ENCODE results near the gene CDC5L. TPM values are rescaled to one million over a fixed set of nuclear protein-coding genes. Genes with fewer than 3 reads are reported as not detected.

Gene CDC5L
- total and polyA plus RNA-seq, 2 of the 13 experiments (the other 11 are each of a cell fraction or from before 2014, with no cell fraction given) = 11.0 to 34.2 TPM

GRCh38 chr6:44499609-44500008 is 112.1 kb downstream of the CDC5L start:
- DNase-seq (ENCODE audit: low spot score) = no peak
- CTCF ChIA-PET (ENCODE audit: low intra/inter-chr PET ratio, low total read pairs) = no interaction called here
- H3K36me3 ChIP-seq (replicated peaks in 1 of 2; ENCODE audit: control insufficient read depth in 1 of 2, insufficient read depth in 2 of 2, low read length in 2 of 2) = no peaks in the 10 kb centered on the region
- H4K20me1 ChIP-seq (ENCODE audit: insufficient read depth, low read length) = no peaks in the 10 kb centered on the region
- no peak overlapping the region for H3K4me2 ChIP-seq (ENCODE audit: low read depth, low read length)
- H3K4me3 ChIP-seq (replicated peaks in 1 of 3; ENCODE audit: insufficient read depth in 1 of 3, low read depth in 2 of 3, low read length in 3 of 3) = no peak overlapping the region
- WGBS (ENCODE audit: low lambda C conversion rate) = 11% methylated on average over 5 of the region's 5 CpGs
- no peaks in the 10 kb centered on the region for H3K4me1 ChIP-seq (ENCODE audit: insufficient read depth, low read length)
- peaks cover 4 to 30% of the 10 kb centered on the region in 2 experiments; a peak in 4 of 5 replicates for H3K27me3 ChIP-seq (ENCODE audit: control insufficient read depth in 1 of 2, insufficient read depth in 2 of 2, low read length in 2 of 2)
- intact Hi-C loops (cut with micrococcal nuclease; ENCODE audit: unreplicated experiment) = no loop called here
- in situ Hi-C loops (cut with HindIII; ENCODE audit: extremely low pct_ligation_motif_present, low pct_unique_long_range_greater_than_20kb) = no loop called here
- H3K9ac ChIP-seq (ENCODE audit: insufficient read depth, low read depth, low read length) = no peak overlapping the region
- H3K27ac ChIP-seq (ENCODE audit: extremely low read length, insufficient read depth, low read length) = no peak overlapping the region
- H3K9me3 ChIP-seq (ENCODE audit: low read length) = no peaks in the 10 kb centered on the region
- no peak for ATAC-seq
- TF ChIP-seq HCFC1 (IDR thresholded peaks at IDR 0.05; ENCODE audit: low read depth, low read length) = no peak
- TF ChIP-seq REXO4 (CRISPR knock-in tag; IDR thresholded peaks at IDR 0.05; ENCODE audit: borderline replicate concordance) = no peak
- TF ChIP-seq BRF2 (CRISPR knock-in tag; IDR thresholded peaks at IDR 0.05) = no peak
- TF ChIP-seq AGO2 (optimal IDR thresholded peaks at IDR 0.05; ENCODE audit: low read depth, low read length) = no peak
- no peak for TF ChIP-seq PRMT3 (CRISPR knock-in tag; IDR thresholded peaks at IDR 0.05; ENCODE audit: borderline replicate concordance, low read depth)
- TF ChIP-seq ELF1 (CRISPR knock-in tag; IDR thresholded peaks at IDR 0.05) = no peak
- TF ChIP-seq ZNF234 (CRISPR knock-in tag; conservative IDR thresholded peaks at IDR 0.05) = no peak
- no peak for TF ChIP-seq HIC2 (CRISPR knock-in tag; IDR thresholded peaks at IDR 0.05; ENCODE audit: low read depth)
- no peak for TF ChIP-seq HDAC6 (IDR thresholded peaks at IDR 0.05; ENCODE audit: low read depth, low read length)
- no peak for TF ChIP-seq CSRNP2 (CRISPR knock-in tag; conservative IDR thresholded peaks at IDR 0.05; ENCODE audit: low read depth)
- no peak for TF ChIP-seq TSC22D2 (CRISPR knock-in tag; IDR thresholded peaks at IDR 0.05; ENCODE audit: borderline replicate concordance)
- no peak for TF ChIP-seq ZNF136 (CRISPR knock-in tag; IDR thresholded peaks at IDR 0.05; ENCODE audit: low read depth)
- no peaks in the 10 kb centered on the region for H3K79me2 ChIP-seq (ENCODE audit: insufficient read depth, low read length)
- no TSS peak for BruUV-seq (replicated peaks)
- POLR2A ChIA-PET = no interaction called here
- no peak for FAIRE-seq
- H2AFZ ChIP-seq (ENCODE audit: low read length) = no peak overlapping the region

Small RNAs within 50 kb of the gene (microRNA-seq; reads per million reads assigned to microRNA genes)
- not detected for gene MIR4642

Small RNAs within 50 kb of the gene (small RNA-seq; reads per million reads assigned to genes)
- gene MIR4642 (ENCODE audit: insufficient read depth in 2 of 3, insufficient read length in 3 of 3, low read depth in 2 of 3, low replicate concordance in 1 of 3) = 0 to 0.97 (median 0.33) reads per million in 3 experiments

Other genes with a start within 250 kb of the CDC5L start
- gene CAPN11, start 228.9 kb upstream of the CDC5L start, total RNA-seq (2016; rRNA removed; fragmentation: Illumina TruSeq; extraction: Trizol) = 0.07 TPM in 1 of 2 replicates, not detected in the other
- gene CAPN11, start 228.9 kb upstream of the CDC5L start, polyA plus RNA-seq (2011; rRNA removed) = 0.11 and 0.13 TPM in 2 replicates
- not detected in 2 replicates for gene MYMX, start 170.8 kb upstream of the CDC5L start, total RNA-seq (2016; rRNA removed; fragmentation: Illumina TruSeq; extraction: Trizol)
- 0.14 TPM in 1 of 2 replicates, not detected in the other for gene MYMX, start 170.8 kb upstream of the CDC5L start, polyA plus RNA-seq (2011; rRNA removed)
- gene SLC29A1, start 164.1 kb upstream of the CDC5L start, total RNA-seq (2016; rRNA removed; fragmentation: Illumina TruSeq; extraction: Trizol) = 23.1 and 43.2 TPM in 2 replicates
- 95.5 and 106 TPM in 2 replicates for gene SLC29A1, start 164.1 kb upstream of the CDC5L start, polyA plus RNA-seq (2011; rRNA removed)
- gene HSP90AB1, start 140.6 kb upstream of the CDC5L start, total RNA-seq (2016; rRNA removed; fragmentation: Illumina TruSeq; extraction: Trizol) = 1,472 and 2,212 TPM in 2 replicates
- 1,076 and 1,325 TPM in 2 replicates for gene HSP90AB1, start 140.6 kb upstream of the CDC5L start, polyA plus RNA-seq (2011; rRNA removed)
- 34.9 and 61.1 TPM in 2 replicates for gene SLC35B2, start 130.2 kb upstream of the CDC5L start, total RNA-seq (2016; rRNA removed; fragmentation: Illumina TruSeq; extraction: Trizol)
- gene SLC35B2, start 130.2 kb upstream of the CDC5L start, polyA plus RNA-seq (2011; rRNA removed) = 148 and 168 TPM in 2 replicates
- 14.5 and 15.0 TPM in 2 replicates for gene NFKBIE, start 122.2 kb upstream of the CDC5L start, total RNA-seq (2016; rRNA removed; fragmentation: Illumina TruSeq; extraction: Trizol)
- gene NFKBIE, start 122.2 kb upstream of the CDC5L start, polyA plus RNA-seq (2011; rRNA removed) = 6.7 and 8.5 TPM in 2 replicates
- not detected in 2 replicates for gene TMEM151B, start 117.3 kb upstream of the CDC5L start, total RNA-seq (2016; rRNA removed; fragmentation: Illumina TruSeq; extraction: Trizol)
- 0.01 TPM in 1 of 2 replicates, not detected in the other for gene TMEM151B, start 117.3 kb upstream of the CDC5L start, polyA plus RNA-seq (2011; rRNA removed)
- 13.7 and 24.1 TPM in 2 replicates for gene AARS2, start 74.4 kb upstream of the CDC5L start, total RNA-seq (2016; rRNA removed; fragmentation: Illumina TruSeq; extraction: Trizol)
- 7.5 and 8.3 TPM in 2 replicates for gene AARS2, start 74.4 kb upstream of the CDC5L start, polyA plus RNA-seq (2011; rRNA removed)
- not detected in 2 replicates for gene SPATS1, start 45.1 kb upstream of the CDC5L start, total RNA-seq (2016; rRNA removed; fragmentation: Illumina TruSeq; extraction: Trizol)
- not detected in 2 replicates for gene SPATS1, start 45.1 kb upstream of the CDC5L start, polyA plus RNA-seq (2011; rRNA removed)